GM18502 (cell line): ENCODE results near the gene AK4.
"Not testable (repeated sequence)": the region's sequence is repeated elsewhere in the genome, so short reads cannot be mapped to it uniquely, and the experiment has no call there.

Experiments used
- ATAC-seq: cut with Tn5 transposase; IDR thresholded peaks from one replicate; pipeline ENCODE4 v1.9.1; 2021; ENCODE audit warnings: mild to moderate bottlenecking; ENCODE audit not compliant: unreplicated experiment, poor library complexity

The AK4 gene

GRCh38 chr1:65148178-65148547 is at the start of gene AK4:
AK4 (plus strand) TSS chr1:65148203; CDS start chr1:65148408, 205 bp downstream.
- peak; percentile 20 for ATAC-seq

DNA sequence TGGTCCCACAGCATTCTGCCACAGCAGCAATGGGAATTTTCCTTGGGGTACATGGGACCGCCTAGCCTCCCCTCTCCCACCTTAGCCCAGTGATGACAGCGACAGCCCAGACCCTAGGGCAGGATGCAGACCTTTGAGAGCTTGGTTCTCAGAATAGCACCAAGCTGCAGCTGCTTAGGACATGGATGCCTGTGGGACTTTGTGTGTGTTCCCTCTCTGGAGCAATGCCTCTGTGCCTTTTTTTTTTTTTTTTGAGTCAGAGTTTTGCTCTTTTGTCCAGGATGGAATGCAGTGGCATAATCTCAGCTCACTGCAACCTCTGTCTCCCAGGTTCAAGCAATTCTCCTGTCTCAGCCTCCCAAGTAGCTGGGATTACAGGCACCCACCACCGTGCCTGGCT is 44.2 kb upstream of the AK4 start:
- ATAC-seq = no peak

GRCh38 chr1:65104854-65105534 is 43.0 kb upstream of the AK4 start:
- no peak for ATAC-seq

- no peak for ATAC-seq
These were observed 42.4 kb upstream of the AK4 start for GRCh38 chr1:65105596-65105995.

DNA sequence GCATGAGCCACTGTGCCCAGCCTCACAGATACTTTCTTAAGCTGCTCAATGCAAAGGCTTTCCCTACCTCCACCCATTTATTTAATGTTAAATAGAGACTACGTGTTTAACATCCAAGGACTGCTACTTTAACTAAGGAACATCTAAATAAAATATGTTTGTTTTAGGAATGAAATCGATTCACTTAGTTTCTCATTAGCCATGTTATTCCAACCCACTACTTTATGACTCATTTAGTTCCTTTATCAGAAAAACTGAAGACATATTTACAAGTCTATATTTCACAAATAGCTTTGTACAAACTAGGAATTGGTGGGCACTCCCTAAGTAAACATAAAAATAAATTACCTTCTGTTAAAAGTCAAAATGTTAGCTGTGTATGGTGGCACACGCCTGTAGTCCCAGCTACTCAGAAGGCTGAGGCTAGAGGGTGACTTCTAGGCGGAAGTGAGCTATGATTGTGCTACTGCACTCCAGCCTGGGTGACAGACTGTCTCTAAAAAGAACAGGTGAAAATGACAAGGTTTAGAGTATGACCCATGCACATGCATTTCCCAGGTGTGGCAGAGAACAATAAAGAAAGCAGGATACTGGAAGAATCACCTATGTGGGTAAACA is 39.9 kb upstream of the AK4 start:
- no peak for ATAC-seq

GRCh38 chr1:65109487-65109886 is 38.5 kb upstream of the AK4 start:
- ATAC-seq = no peak

GRCh38 chr1:65112811-65113210 is 35.2 kb upstream of the AK4 start:
- no peak for ATAC-seq

GRCh38 chr1:65113298-65113697 is 34.7 kb upstream of the AK4 start:
- ATAC-seq = no peak

DNA sequence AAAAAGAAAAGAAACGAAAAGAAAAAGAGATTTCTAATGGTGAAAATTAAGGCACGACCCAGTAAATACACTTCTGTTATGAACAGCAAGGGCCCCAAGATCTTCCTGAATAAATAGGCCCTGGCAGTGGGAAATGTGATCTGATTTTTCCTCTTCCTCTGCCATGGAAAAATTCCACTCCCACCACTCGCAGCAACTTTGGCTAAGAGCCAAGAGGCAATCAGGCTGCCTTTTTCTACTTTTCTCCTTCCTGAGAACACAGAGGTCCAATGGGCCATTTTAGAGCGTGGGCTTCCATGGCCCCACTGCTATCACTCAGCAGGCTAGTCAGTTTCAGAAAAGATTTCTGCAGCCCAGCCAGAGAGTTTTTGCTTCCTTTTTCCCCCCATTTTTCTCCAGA is 33.7 kb upstream of the AK4 start:
- ATAC-seq = no peak

GRCh38 chr1:65119951-65120350 is 28.1 kb upstream of the AK4 start:
- no peak for ATAC-seq

DNA sequence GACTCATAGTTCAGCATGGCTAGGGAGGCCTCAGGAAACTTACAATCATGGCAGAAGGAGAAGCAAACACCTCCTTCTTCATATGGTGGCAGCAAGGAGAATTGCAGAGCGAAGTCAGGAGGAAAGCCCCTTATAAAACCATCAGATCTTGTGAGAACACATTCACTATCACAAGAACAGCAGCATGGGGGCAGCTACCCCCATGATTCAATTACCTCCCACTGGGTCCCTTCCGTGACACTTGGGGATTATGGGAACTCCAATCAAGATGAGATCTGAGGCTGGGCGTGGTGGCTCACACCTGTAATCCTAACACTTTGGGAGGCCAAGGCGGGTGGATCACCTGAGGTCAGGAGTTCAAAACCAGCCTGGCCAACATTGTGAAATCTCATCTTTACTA is 18.9 kb upstream of the AK4 start:
- ATAC-seq = not testable (repeated sequence)

DNA sequence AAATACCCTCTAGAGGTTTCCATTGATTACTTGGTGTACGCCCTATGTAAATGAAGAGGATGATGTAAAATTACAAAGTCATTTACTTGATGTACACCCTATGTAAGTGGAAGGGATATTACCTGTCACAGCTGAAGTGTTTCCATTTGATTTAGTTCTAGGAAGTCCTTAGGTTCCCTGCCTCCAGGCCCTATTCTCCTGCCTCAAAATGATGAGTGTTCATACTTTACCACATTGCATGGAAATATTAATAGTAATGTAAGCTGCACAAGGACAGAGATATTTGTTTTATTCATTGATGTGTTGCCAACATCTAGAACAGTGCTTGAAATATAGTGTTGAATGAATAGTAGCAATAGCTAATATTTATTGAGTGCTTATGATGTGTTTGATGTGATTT is 9.5 kb upstream of the AK4 start:
- ATAC-seq = no peak

GRCh38 chr1:65139793-65140192 is 8.2 kb upstream of the AK4 start:
- not testable (repeated sequence) for ATAC-seq

GRCh38 chr1:65141394-65141793 is 6.6 kb upstream of the AK4 start:
- no peak for ATAC-seq

DNA sequence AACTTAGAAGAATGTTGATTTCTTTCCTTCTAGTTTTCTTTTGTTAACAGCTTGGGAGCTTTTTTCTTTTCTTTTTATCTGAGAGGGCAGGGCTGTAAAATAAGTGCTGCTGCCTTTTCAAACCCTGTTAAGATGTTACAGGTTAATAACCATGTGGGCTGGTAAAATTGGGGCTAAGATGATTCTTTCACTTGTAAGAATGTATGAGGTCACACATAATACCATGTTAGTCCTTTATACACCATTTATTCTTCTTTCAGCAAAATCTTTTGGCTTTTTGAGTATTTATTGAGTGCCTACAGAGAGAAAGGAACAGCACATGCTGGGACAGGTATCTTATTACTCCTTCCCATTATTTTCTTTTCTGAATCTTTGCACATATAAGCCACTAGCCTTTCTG is 6.1 kb upstream of the AK4 start:
- ATAC-seq = no peak

GRCh38 chr1:65143112-65143658 is 4.8 kb upstream of the AK4 start:
- not testable (repeated sequence) for ATAC-seq

GRCh38 chr1:65146908-65147423 is 1.0 kb upstream of the AK4 start:
- ATAC-seq = no peak

DNA sequence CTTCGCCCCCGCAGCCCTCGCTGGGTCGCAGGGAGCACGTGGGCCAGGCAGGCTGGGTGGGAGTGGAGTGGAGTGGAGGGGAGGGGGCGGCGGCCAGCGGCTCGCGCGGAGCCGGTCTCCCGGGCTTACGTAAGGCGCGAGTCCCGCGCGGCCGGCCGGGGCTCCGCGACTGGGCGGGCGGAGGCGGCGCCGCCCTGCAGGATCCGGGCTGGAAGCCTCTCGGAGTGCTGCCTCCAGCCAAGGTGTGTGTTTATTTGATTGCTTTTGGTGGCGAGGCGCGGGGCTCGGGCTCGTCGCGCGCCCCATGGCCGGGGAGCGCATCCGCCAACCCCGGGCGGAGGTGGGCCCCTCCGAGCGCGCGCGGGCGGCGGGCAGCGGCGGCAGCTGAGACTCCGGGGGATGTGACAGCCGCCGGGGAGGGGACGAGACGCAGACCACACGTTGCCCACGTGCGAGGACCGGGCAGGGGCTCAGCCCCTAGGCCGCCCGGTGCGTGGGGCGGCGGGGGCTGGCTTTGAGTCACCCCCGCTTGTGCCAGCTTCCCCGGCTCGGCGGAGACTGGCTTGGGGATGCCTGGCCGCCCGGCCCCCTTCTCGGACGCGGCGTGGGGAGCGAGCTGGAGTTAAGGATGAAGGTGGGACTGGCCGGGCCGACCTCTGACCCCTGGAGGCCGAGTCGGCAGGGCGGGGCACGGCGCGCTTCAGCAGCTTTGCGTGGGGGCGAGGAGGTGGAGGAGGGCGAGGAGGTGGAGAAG is 402 bp upstream of the AK4 start:
- peak; percentile 67 for ATAC-seq

- peak; percentile 71 for ATAC-seq
These were observed 746 bp downstream of the AK4 start for GRCh38 chr1:65148548-65149350.
